ENCODE measurements around the gene CCDC171. TPM values are rescaled to one million over a fixed set of nuclear protein-coding genes. Genes with fewer than 3 reads are reported as not detected.

CCDC171 gene
- total and polyA plus RNA-seq, 10 of the 15 experiments (the other 5 are each of a cell fraction or from before 2014, with no cell fraction given), result 1.00 to 7.2 (median 2.8) TPM

DNA sequence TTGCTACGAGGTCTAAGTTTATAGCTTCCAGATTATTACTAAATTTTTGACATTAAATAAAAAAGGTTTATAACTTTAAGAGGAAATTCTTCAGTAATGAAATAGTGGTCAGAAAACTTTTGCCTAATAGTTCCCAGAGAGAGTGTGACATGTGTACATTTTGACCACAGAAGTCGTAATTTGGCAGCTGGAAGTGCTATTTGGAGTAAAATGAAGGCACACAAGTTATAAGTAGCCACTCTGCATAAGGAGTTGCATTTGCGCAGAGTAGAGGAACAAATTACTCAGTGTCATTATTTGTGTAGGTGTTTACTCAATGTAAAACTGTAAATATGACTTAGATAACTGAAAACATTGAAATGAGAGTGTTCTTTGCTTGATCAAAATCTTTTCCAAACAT is 408.4 kb downstream of the CCDC171 start:
- intact Hi-C loops (cut with micrococcal nuclease; ENCODE audit: unreplicated experiment), result no loop called here
- 0% methylated on average over 3 of the region's 3 CpGs for WGBS (ENCODE audit: insufficient coverage, insufficient replicate concordance, low lambda C conversion rate, missing lambda C conversion rate)
- TF ChIP-seq MEF2B (IDR thresholded peaks at IDR 0.05; ENCODE audit: partially characterized antibody, poor library complexity, severe bottlenecking), result no peak
- TF ChIP-seq, protein P1, sequence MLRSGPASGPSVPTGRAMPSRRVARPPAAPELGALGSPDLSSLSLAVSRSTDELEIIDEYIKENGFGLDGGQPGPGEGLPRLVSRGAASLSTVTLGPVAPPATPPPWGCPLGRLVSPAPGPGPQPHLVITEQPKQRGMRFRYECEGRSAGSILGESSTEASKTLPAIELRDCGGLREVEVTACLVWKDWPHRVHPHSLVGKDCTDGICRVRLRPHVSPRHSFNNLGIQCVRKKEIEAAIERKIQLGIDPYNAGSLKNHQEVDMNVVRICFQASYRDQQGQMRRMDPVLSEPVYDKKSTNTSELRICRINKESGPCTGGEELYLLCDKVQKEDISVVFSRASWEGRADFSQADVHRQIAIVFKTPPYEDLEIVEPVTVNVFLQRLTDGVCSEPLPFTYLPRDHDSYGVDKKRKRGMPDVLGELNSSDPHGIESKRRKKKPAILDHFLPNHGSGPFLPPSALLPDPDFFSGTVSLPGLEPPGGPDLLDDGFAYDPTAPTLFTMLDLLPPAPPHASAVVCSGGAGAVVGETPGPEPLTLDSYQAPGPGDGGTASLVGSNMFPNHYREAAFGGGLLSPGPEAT (IDR thresholded peaks at IDR 0.05; ENCODE audit: low read depth), result no peak
- TF ChIP-seq POLR2AphosphoS5 (IDR thresholded peaks at IDR 0.05; ENCODE audit: low read length), result no peak
- no peak for TF ChIP-seq HDAC6 (IDR thresholded peaks at IDR 0.05; ENCODE audit: unreplicated experiment)
- TF ChIP-seq SUPT20H (IDR thresholded peaks at IDR 0.05; ENCODE audit: borderline replicate concordance, control insufficient read depth, low read depth, low read length), result no peak
- TF ChIP-seq HCFC1 (IDR thresholded peaks at IDR 0.05; ENCODE audit: low read length), result no peak
- no peak for TF ChIP-seq MTA2 (IDR thresholded peaks at IDR 0.05; ENCODE audit: low read depth)
- no peak for TF ChIP-seq CBFB (IDR thresholded peaks at IDR 0.05; ENCODE audit: low read depth)
- no peak for TF ChIP-seq SREBF2 (IDR thresholded peaks at IDR 0.05; ENCODE audit: low read length)
- TF ChIP-seq BRCA1 (IDR thresholded peaks at IDR 0.05; ENCODE audit: low read depth, low read length), result no peak
- BruUV-seq (replicated peaks), result no TSS peak
- no peaks in the 10 kb centered on the region for H4K20me1 ChIP-seq (ENCODE audit: control insufficient read depth, insufficient read depth)
- no peaks in the 10 kb centered on the region for H3K79me2 ChIP-seq (ENCODE audit: control insufficient read depth, insufficient read depth, low read length)
- no peak overlapping the region for H3K9ac ChIP-seq (ENCODE audit: control insufficient read depth, insufficient read depth, low read length)
- no peaks in the 10 kb centered on the region for H3K9me3 ChIP-seq (replicated peaks; ENCODE audit: control insufficient read depth, insufficient read depth, low read length)
- ChIA-PET CTCF (interaction anchor here (1.0 kb wide), 1 partner anchor 11 kb away, joined by 3 read pairs; no protein-coding TSS in a partner anchor), SMC1A (ENCODE audit: uncharacterized antibody, unreplicated experiment) (interaction anchor here (0.9 kb wide), 1 partner anchor 18 kb away, joined by 3 read pairs; no protein-coding TSS in a partner anchor), POLR2A (no interaction called here), RAD21 (ENCODE audit: unreplicated experiment) (no interaction called here)
- FAIRE-seq, result no peak
- in situ Hi-C loops (cut with MboI), result no loop called here
- H2AFZ ChIP-seq (ENCODE audit: control insufficient read depth, low read depth, low read length), result no peak overlapping the region
- no peak for DNase-seq (ENCODE audit: low read depth, low spot score)
- H3K36me3 ChIP-seq (ENCODE audit: control insufficient read depth in 2 of 2, insufficient read depth in 2 of 2, low read length in 1 of 2), result no peaks in the 10 kb centered on the region
- no peak overlapping the region for H3K27ac ChIP-seq (ENCODE audit: control insufficient read depth, insufficient read depth)
- no peaks in the 10 kb centered on the region for H3K27me3 ChIP-seq (replicated peaks in 1 of 2; ENCODE audit: control insufficient read depth in 2 of 2, insufficient read depth in 2 of 2, low read length in 1 of 2)
- ATAC-seq, result no peak
- H3K4me3 ChIP-seq, result no peak overlapping the region
- no peaks in the 10 kb centered on the region for H3K4me1 ChIP-seq (ENCODE audit: control insufficient read depth, insufficient read depth, low read length)
- no peak overlapping the region for H3K4me2 ChIP-seq (ENCODE audit: control insufficient read depth, insufficient read depth)

All from GM12878 (cell line).